Measurements from ENCODE around the gene MINK1.

Gene MINK1

GRCh38 chr17:4939796-4940554 lies 106.8 kb downstream of the MINK1 start, which contains the start of the genes RNF167 and SLC25A11:
TSS of gene RNF167 (plus strand) at chr17:4940268. CDS start at chr17:4940910, 642 bp downstream.
TSS of gene SLC25A11 (minus strand) at chr17:4940046. CDS start at chr17:4939910, 136 bp downstream.
- Histone ChIP-seq H3K27ac (peak within 1 kb of the TSS; percentile 68 to 100 (median 96)), H3K4me3 (peak within 1 kb of the TSS; percentile 42 to 89 (median 77))

GRCh38 chr17:4940555-4941318 lies 107.6 kb downstream of the MINK1 start:
- Histone ChIP-seq H3K4me3 (peak overlapping the region; percentile 42 to 89 (median 77)), H3K27ac (peak overlapping the region; percentile 50 to 100 (median 96))

GRCh38 chr17:4941319-4941610 lies 108.1 kb downstream of the MINK1 start:
- Histone ChIP-seq H3K27ac (peak overlapping the region in 19 of 21 experiments; percentile 87 to 100 (median 97)), H3K4me3 (peak overlapping the region; percentile 42 to 89 (median 77))

GRCh38 chr17:4942760-4943508 lies 109.8 kb downstream of the MINK1 start:
- Histone ChIP-seq H3K4me3 (no peak overlapping the region), H3K27ac (peak overlapping the region in 11 of 21 experiments; percentile 7 to 100 (median 99))

GRCh38 chr17:4944163-4944553 lies 111.0 kb downstream of the MINK1 start:
- Histone ChIP-seq H3K27ac (peak overlapping the region in 20 of 21 experiments; percentile 7 to 100 (median 98)), H3K4me3 (peak overlapping the region in 3 of 7 experiments; percentile 9 to 100 (median 99))

- peak overlapping the region in 5 of 7 experiments; percentile 2 to 100 (median 99) for H3K4me3 ChIP-seq
- peak overlapping the region in 20 of 21 experiments; percentile 7 to 100 (median 98) for H3K27ac ChIP-seq
Observed at GRCh38 chr17:4944554-4945175, 111.5 kb downstream of the MINK1 start.

GRCh38 chr17:4945176-4945943 lies 112.2 kb downstream of the MINK1 start:
- Histone ChIP-seq H3K4me3 (peak overlapping the region in 6 of 7 experiments; percentile 91 to 100 (median 99)), H3K27ac (peak overlapping the region in 20 of 21 experiments; percentile 45 to 100 (median 98))

- peak overlapping the region in 20 of 21 experiments; percentile 45 to 100 (median 98) for H3K27ac ChIP-seq
- H3K4me3 ChIP-seq, result peak overlapping the region; percentile 91 to 100 (median 99)
Observed at GRCh38 chr17:4945944-4946280, 112.8 kb downstream of the MINK1 start.

GRCh38 chr17:4946312-4946976 lies 113.3 kb downstream of the MINK1 start:
- H3K27ac ChIP-seq, result peak overlapping the region in 19 of 21 experiments; percentile 90 to 100 (median 99)
- H3K4me3 ChIP-seq, result peak overlapping the region; percentile 91 to 100 (median 99)

- peak overlapping the region; percentile 83 to 100 (median 99) for H3K27ac ChIP-seq
- peak overlapping the region; percentile 91 to 100 (median 99) for H3K4me3 ChIP-seq
Observed at GRCh38 chr17:4947010-4947410, 113.9 kb downstream of the MINK1 start.

Data from skin epidermis (tissue), 12 donors.